HL-60 (cell line): ENCODE measurements around the gene SLC30A4.

Experiments used
- DNase-seq, 2 experiments: peaks; one replicate each; pipeline ENCODE4 v3.0.0-alpha.2; 2010 to 2020; ENCODE audit warnings: low read depth in 1 of 2, low spot score in 1 of 2
- H3K27ac ChIP-seq: fragments of 250-450 bp; sonication (Bioruptor Pico); replicated peaks from 2 replicates; pipeline ENCODE4 v1.5.1; 2020; ENCODE audit warnings: mild to moderate bottlenecking, moderate library complexity
- H3K27me3 ChIP-seq: fragments of 250-450 bp; sonication (Bioruptor Pico); 2 replicates; pipeline ENCODE4 v1.5.1; 2021; ENCODE audit warnings: mild to moderate bottlenecking, moderate library complexity; ENCODE audit not compliant: insufficient read depth, poor library complexity, severe bottlenecking
- H3K4me3 ChIP-seq: replicated peaks from 2 replicates; pipeline ENCODE4 v1.5.1; 2011; ENCODE audit warnings: mild to moderate bottlenecking, control low read depth, low read length; ENCODE audit not compliant: insufficient read depth
- CTCF ChIP-seq: IDR thresholded peaks from one replicate; pipeline ENCODE4 v1.5.1; 2011; ENCODE audit warnings: low read length, control low read depth, inconsistent platforms; ENCODE audit not compliant: insufficient read depth
- GABPA ChIP-seq: IDR thresholded peaks from 2 replicates; pipeline ENCODE4 v1.6.1; 2012; ENCODE audit warnings: low read depth
- POLR2AphosphoS5 ChIP-seq: IDR thresholded peaks from 2 replicates; pipeline ENCODE4 v1.6.1; 2012; ENCODE audit warnings: low read depth
- REST ChIP-seq: IDR thresholded peaks from 2 replicates; pipeline ENCODE4 v1.6.1; 2012; ENCODE audit warnings: low read depth; ENCODE audit not compliant: insufficient replicate concordance
- SPI1 ChIP-seq: IDR thresholded peaks from 2 replicates; pipeline ENCODE4 v1.6.1; 2012; ENCODE audit warnings: low read depth, mild to moderate bottlenecking, borderline replicate concordance

The SLC30A4 gene

DNA sequence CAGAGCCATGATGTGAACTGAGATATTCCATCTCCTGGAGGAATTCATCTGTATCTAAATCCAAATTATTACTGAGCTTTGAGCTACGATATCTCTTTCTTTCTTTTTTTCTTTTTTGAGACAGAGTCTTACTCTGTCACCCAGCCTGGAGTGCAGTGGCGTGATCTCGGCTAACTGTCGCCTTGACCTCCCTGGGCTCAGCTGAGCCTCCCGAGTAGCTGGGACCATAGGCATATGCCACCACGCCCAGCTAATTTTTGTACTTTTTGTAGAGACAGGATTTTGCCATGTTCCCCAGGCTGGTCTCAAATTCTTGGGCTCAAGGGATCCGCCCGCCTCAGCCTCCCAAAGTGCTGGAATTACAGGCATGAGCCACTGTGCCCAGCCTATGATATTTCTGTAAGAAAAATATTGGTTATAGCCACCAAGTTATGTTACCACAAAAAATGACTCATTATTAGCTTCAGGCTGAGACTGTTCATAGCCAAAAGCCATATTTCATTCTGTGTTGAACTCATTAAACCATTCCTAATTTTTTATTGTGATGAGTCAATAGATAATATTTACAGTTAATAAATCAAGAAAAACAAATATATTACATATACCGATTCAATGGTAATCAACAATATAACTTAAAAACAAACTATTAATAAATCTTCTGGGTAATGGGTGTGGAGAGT is 27.1 kb upstream of the SLC30A4 start:
- Histone ChIP-seq H3K27ac (no peak overlapping the region), H3K4me3 (no peak overlapping the region), H3K27me3 (no peaks in the 10 kb centered on the region)
- no peak for DNase-seq
- TF ChIP-seq REST (no peak), SPI1 (no peak), GABPA (no peak), CTCF (no peak), POLR2AphosphoS5 (no peak)

- DNase-seq, result no peak
- Histone ChIP-seq H3K27me3 (no peaks in the 10 kb centered on the region), H3K4me3 (no peak overlapping the region), H3K27ac (no peak overlapping the region)
- no peak for TF ChIP-seq SPI1
- TF ChIP-seq POLR2AphosphoS5, result no peak
- TF ChIP-seq GABPA, result no peak
- TF ChIP-seq REST, result no peak
- no peak for TF ChIP-seq CTCF
These were observed 26.4 kb upstream of the SLC30A4 start for GRCh38 chr15:45548753-45549520.

DNA sequence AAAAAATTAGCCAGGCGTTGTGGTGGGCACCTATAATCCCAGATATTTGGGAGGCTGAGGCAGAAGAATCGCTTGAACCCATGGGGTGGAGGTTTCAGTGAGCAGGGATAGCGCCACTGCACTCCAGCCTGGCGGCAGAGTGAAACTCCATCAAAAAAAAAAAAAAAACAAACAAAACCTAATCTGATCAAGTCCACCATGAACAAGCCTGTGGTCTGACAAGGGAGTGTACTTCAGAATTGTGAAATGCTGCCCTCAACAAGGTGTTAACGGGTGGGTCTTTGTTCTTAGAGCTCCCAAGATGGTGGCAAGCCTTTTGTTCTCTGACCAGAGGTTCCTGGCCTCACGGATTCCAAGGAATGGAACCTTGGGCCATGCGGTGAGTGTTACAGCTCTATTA is 24.2 kb upstream of the SLC30A4 start:
- no peaks in the 10 kb centered on the region for H3K27me3 ChIP-seq
- no peak overlapping the region for H3K27ac ChIP-seq
- TF ChIP-seq SPI1, result no peak
- TF ChIP-seq POLR2AphosphoS5, result no peak
- no peak for TF ChIP-seq GABPA
- no peak for TF ChIP-seq REST
- no peak for TF ChIP-seq CTCF
- DNase-seq, result no peak
- H3K4me3 ChIP-seq, result no peak overlapping the region
